ENCODE data around the gene GTF3C5.

GTF3C5 gene

GRCh38 chr9:133098104-133098754 lies 67.4 kb downstream of the GTF3C5 start:
- Histone ChIP-seq H3K36me3 (ENCODE audit: insufficient read depth) (no peaks in the 10 kb centered on the region; the same call in 1 of the 2 replicates), H3K27me3 (ENCODE audit: insufficient read depth, low read depth) (no peaks in the 10 kb centered on the region), H2AFZ (ENCODE audit: low read depth) (no peak overlapping the region), H3K9ac (no peak overlapping the region), H3K79me2 (ENCODE audit: insufficient read depth, low read depth) (no peaks in the 10 kb centered on the region), H3K4me3 (IDR thresholded peaks at IDR 0.05; ENCODE audit: insufficient read depth, low read depth, low read length) (no peak overlapping the region), H3K4me1 (ENCODE audit: low read depth, poor library complexity, severe bottlenecking) (no peaks in the 10 kb centered on the region), H3K27ac (no peak overlapping the region), H3K4me2 (no peak overlapping the region), H4K20me1 (ENCODE audit: insufficient read depth) (no peaks in the 10 kb centered on the region)
- TF ChIP-seq CTCF (conservative IDR thresholded peaks at IDR 0.05; ENCODE audit: low read depth, low read length): no peak

- Histone ChIP-seq H3K4me3 (IDR thresholded peaks at IDR 0.05; ENCODE audit: insufficient read depth, low read depth, low read length) (no peak overlapping the region), H3K79me2 (ENCODE audit: insufficient read depth, low read depth) (no peaks in the 10 kb centered on the region), H4K20me1 (ENCODE audit: insufficient read depth) (no peaks in the 10 kb centered on the region), H3K27me3 (ENCODE audit: insufficient read depth, low read depth) (no peaks in the 10 kb centered on the region), H3K4me1 (ENCODE audit: low read depth, poor library complexity, severe bottlenecking) (no peaks in the 10 kb centered on the region), H3K36me3 (ENCODE audit: insufficient read depth) (no peaks in the 10 kb centered on the region; the same call in 1 of the 2 replicates), H2AFZ (ENCODE audit: low read depth) (no peak overlapping the region), H3K4me2 (no peak overlapping the region), H3K27ac (no peak overlapping the region), H3K9ac (no peak overlapping the region)
- no peak for TF ChIP-seq CTCF (conservative IDR thresholded peaks at IDR 0.05; ENCODE audit: low read depth, low read length)
These were observed 68.1 kb downstream of the GTF3C5 start for GRCh38 chr9:133098871-133099270.

GRCh38 chr9:133099726-133100505 lies 69.1 kb downstream of the GTF3C5 start:
- H3K79me2 ChIP-seq (ENCODE audit: insufficient read depth, low read depth): no peaks in the 10 kb centered on the region
- no peaks in the 10 kb centered on the region for H3K4me1 ChIP-seq (ENCODE audit: low read depth, poor library complexity, severe bottlenecking)
- H4K20me1 ChIP-seq (ENCODE audit: insufficient read depth): no peaks in the 10 kb centered on the region
- no peak overlapping the region for H3K4me2 ChIP-seq
- no peak for TF ChIP-seq CTCF (conservative IDR thresholded peaks at IDR 0.05; ENCODE audit: low read depth, low read length)
- H3K27ac ChIP-seq: no peak overlapping the region
- no peak overlapping the region for H2AFZ ChIP-seq (ENCODE audit: low read depth)
- no peak overlapping the region for H3K4me3 ChIP-seq (IDR thresholded peaks at IDR 0.05; ENCODE audit: insufficient read depth, low read depth, low read length)
- no peak overlapping the region for H3K9ac ChIP-seq
- no peaks in the 10 kb centered on the region; the same call in 1 of the 2 replicates for H3K36me3 ChIP-seq (ENCODE audit: insufficient read depth)
- H3K27me3 ChIP-seq (ENCODE audit: insufficient read depth, low read depth): no peaks in the 10 kb centered on the region

- Histone ChIP-seq H3K9ac (no peak overlapping the region), H3K36me3 (ENCODE audit: insufficient read depth) (no peaks in the 10 kb centered on the region; the same call in 1 of the 2 replicates), H3K27me3 (ENCODE audit: insufficient read depth, low read depth) (no peaks in the 10 kb centered on the region), H3K4me3 (IDR thresholded peaks at IDR 0.05; ENCODE audit: insufficient read depth, low read depth, low read length) (no peak overlapping the region), H2AFZ (ENCODE audit: low read depth) (no peak overlapping the region), H3K4me2 (no peak overlapping the region), H3K4me1 (ENCODE audit: low read depth, poor library complexity, severe bottlenecking) (no peaks in the 10 kb centered on the region), H4K20me1 (ENCODE audit: insufficient read depth) (no peaks in the 10 kb centered on the region), H3K27ac (no peak overlapping the region), H3K79me2 (ENCODE audit: insufficient read depth, low read depth) (no peaks in the 10 kb centered on the region)
- TF ChIP-seq CTCF (conservative IDR thresholded peaks at IDR 0.05; ENCODE audit: low read depth, low read length): no peak
These were observed 69.9 kb downstream of the GTF3C5 start for GRCh38 chr9:133100506-133101355.
